Liver (tissue), 3 donors: ENCODE results near the gene PITRM1.

ENCODE experiments used
- CTCF ChIP-seq: fragments of 150-350 bp; IDR thresholded peaks from 2 replicates; pipeline ENCODE4 v1.5.1; 2017; ENCODE audit warnings: improper control_type of control experiment, low read depth, low read length; ENCODE audit not compliant: missing input control
- FOXA1 ChIP-seq: IDR thresholded peaks from 2 replicates; pipeline ENCODE4 v1.6.1; 2016; ENCODE audit warnings: antibody characterized with exemption
- GABPA ChIP-seq, 2 donors: IDR thresholded peaks in 1 of 2; conservative IDR thresholded peaks in 1 of 2; 2 replicates each; pipeline ENCODE4 v1.6.1; 2016; ENCODE audit warnings: antibody characterized with exemption in 2 of 2, mild to moderate bottlenecking in 1 of 2, moderate library complexity in 1 of 2
- REST ChIP-seq: IDR thresholded peaks from 2 replicates; pipeline ENCODE4 v1.6.1; 2016; ENCODE audit warnings: antibody characterized with exemption, mild to moderate bottlenecking
- TAF1 ChIP-seq: conservative IDR thresholded peaks from 2 replicates; pipeline ENCODE4 v1.6.1; 2016; ENCODE audit warnings: antibody characterized with exemption, mild to moderate bottlenecking
- YY1 ChIP-seq: IDR thresholded peaks from 2 replicates; pipeline ENCODE4 v1.6.1; 2016; ENCODE audit warnings: antibody characterized with exemption, mild to moderate bottlenecking
- TF ChIP-seq, protein P1 (sequence below): IDR thresholded peaks from 2 replicates; pipeline ENCODE4 v1.6.1; 2016; ENCODE audit warnings: antibody characterized with exemption
- TF ChIP-seq, protein P2 (sequence below): IDR thresholded peaks from 2 replicates; pipeline ENCODE4 v1.6.1; 2016; ENCODE audit warnings: antibody characterized with exemption
- TF ChIP-seq, protein P3 (sequence below): IDR thresholded peaks from 2 replicates; pipeline ENCODE4 v1.6.1; 2016; ENCODE audit warnings: antibody characterized with exemption
- donor health status: healthy.
- donor health status: healthy.

- TF ChIP-seq, protein P1, sequence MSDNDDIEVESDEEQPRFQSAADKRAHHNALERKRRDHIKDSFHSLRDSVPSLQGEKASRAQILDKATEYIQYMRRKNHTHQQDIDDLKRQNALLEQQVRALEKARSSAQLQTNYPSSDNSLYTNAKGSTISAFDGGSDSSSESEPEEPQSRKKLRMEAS: no peak
- no peak for TF ChIP-seq CTCF
- no peak for TF ChIP-seq YY1
- no peak for TF ChIP-seq FOXA1
- TF ChIP-seq, protein P2, sequence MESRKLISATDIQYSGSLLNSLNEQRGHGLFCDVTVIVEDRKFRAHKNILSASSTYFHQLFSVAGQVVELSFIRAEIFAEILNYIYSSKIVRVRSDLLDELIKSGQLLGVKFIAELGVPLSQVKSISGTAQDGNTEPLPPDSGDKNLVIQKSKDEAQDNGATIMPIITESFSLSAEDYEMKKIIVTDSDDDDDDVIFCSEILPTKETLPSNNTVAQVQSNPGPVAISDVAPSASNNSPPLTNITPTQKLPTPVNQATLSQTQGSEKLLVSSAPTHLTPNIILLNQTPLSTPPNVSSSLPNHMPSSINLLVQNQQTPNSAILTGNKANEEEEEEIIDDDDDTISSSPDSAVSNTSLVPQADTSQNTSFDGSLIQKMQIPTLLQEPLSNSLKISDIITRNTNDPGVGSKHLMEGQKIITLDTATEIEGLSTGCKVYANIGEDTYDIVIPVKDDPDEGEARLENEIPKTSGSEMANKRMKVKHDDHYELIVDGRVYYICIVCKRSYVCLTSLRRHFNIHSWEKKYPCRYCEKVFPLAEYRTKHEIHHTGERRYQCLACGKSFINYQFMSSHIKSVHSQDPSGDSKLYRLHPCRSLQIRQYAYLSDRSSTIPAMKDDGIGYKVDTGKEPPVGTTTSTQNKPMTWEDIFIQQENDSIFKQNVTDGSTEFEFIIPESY: no peak
- TF ChIP-seq, protein P3, sequence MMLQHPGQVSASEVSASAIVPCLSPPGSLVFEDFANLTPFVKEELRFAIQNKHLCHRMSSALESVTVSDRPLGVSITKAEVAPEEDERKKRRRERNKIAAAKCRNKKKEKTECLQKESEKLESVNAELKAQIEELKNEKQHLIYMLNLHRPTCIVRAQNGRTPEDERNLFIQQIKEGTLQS: no peak
- no peak for TF ChIP-seq REST
- no peak for TF ChIP-seq TAF1
- TF ChIP-seq GABPA (IDR thresholded peaks at IDR 0.05 in 1 of 2, conservative IDR thresholded peaks at IDR 0.05 in 1 of 2): no peak
Measured at GRCh38 chr10:3137958-3138726, 34.4 kb downstream of the PITRM1 start.
